SK-N-SH (cell line): Measurements from ENCODE around the gene PFKP. TPM values are rescaled to one million over a fixed set of nuclear protein-coding genes. Genes with fewer than 3 reads are reported as not detected.

ENCODE experiments used
- CTCF ChIA-PET: fragments of 300-600, 350-600 bp; formaldehyde crosslinking; extraction: SDS; loops from one replicate; lab custom pipeline; 2021; lab: Yijun Ruan, JAX
- POLR2A ChIA-PET: fragments of 350-600 bp; sonication (Branson Sonifier 250); formaldehyde crosslinking; extraction: SDS; loops from one replicate; lab custom pipeline; 2020; ENCODE audit warnings: antibody characterized with exemption, inconsistent platforms; lab: Yijun Ruan, JAX
- DNase-seq: peaks from one replicate; pipeline ENCODE4 v3.0.0; 2012
- H2AFZ ChIP-seq: fragments of 200-600 bp; sonication (generic); 2 replicates; pipeline ENCODE4 v1.8.1; 2016; ENCODE audit warnings: antibody characterized with exemption, mild to moderate bottlenecking, low read depth
- H3F3A ChIP-seq: fragments of 200-600 bp; sonication (generic); replicated peaks from 2 replicates; pipeline ENCODE3; 2016; ENCODE audit warnings: antibody characterized with exemption, mild to moderate bottlenecking; ENCODE audit not compliant: insufficient read depth
- H3K27ac ChIP-seq, 2 experiments: fragments of 200-500 bp in 1 of 2; fragments of 200-600 bp in 1 of 2; sonication (Bioruptor generic) in 1 of 2; sonication (generic), shearing (Covaris generic) in 1 of 2; 2 replicates each; pipeline versions ENCODE4 v1.5.1 to v1.6.1; 2014 to 2016; ENCODE audit warnings: low read depth in 2 of 2, inconsistent platforms in 1 of 2, low read length in 1 of 2, mild to moderate bottlenecking in 1 of 2, mixed read lengths in 1 of 2
- H3K27me3 ChIP-seq: fragments of 200-600 bp; sonication (generic), shearing (Covaris generic); 2 replicates; pipeline ENCODE4 v1.6.1; 2016; ENCODE audit warnings: mixed run types; ENCODE audit not compliant: insufficient read depth
- H3K36me3 ChIP-seq, 2 experiments: fragments of 200-500 bp in 1 of 2; fragments of 200-600 bp in 1 of 2; sonication (Bioruptor generic) in 1 of 2; sonication (generic) in 1 of 2; replicated peaks in 1 of 2; 2 replicates each; pipeline versions ENCODE3 to v1.5.1; 2014 to 2016; ENCODE audit warnings: low read length in 1 of 2, mild to moderate bottlenecking in 1 of 2; ENCODE audit not compliant: insufficient read depth in 2 of 2, control insufficient read depth in 1 of 2
- H3K4me1 ChIP-seq, 2 experiments: fragments of 200-500 bp in 1 of 2; fragments of 200-600 bp in 1 of 2; sonication (Bioruptor generic) in 1 of 2; sonication (generic), shearing (Covaris generic) in 1 of 2; 2 replicates each; pipeline versions ENCODE4 v1.5.1 to v1.6.1; 2014 to 2016; ENCODE audit warnings: low read depth in 1 of 2, low read length in 1 of 2, mixed run types in 1 of 2; ENCODE audit not compliant: insufficient read depth in 2 of 2, control insufficient read depth in 1 of 2
- H3K4me2 ChIP-seq: fragments of 200-600 bp; sonication (generic), shearing (Covaris generic); 2 replicates; pipeline ENCODE4 v1.6.1; 2017; ENCODE audit warnings: mixed run types
- H3K4me3 ChIP-seq, 2 experiments: fragments of 200-500 bp in 1 of 2; fragments of 200-600 bp in 1 of 2; sonication (Bioruptor generic) in 1 of 2; sonication (generic), shearing (Covaris generic) in 1 of 2; 2 replicates each; pipeline versions ENCODE4 v1.5.1 to v1.8.1; 2014 to 2016; ENCODE audit warnings: low read depth in 2 of 2, inconsistent platforms in 1 of 2, low read length in 1 of 2, mild to moderate bottlenecking in 1 of 2, mixed read lengths in 1 of 2, moderate library complexity in 1 of 2
- H3K79me2 ChIP-seq: fragments of 200-600 bp; sonication (generic); 2 replicates; pipeline ENCODE4 v1.8.1; 2017; ENCODE audit warnings: mild to moderate bottlenecking; ENCODE audit not compliant: insufficient read depth
- H3K9ac ChIP-seq: fragments of 200-600 bp; sonication (generic); 2 replicates; pipeline ENCODE4 v1.6.1; 2017; ENCODE audit warnings: mixed run types
- H3K9me2 ChIP-seq: fragments of 200-600 bp; sonication (generic); 2 replicates; pipeline ENCODE4 v1.6.1; 2017; ENCODE audit warnings: mixed run types
- H3K9me3 ChIP-seq: fragments of 200-600 bp; sonication (generic); 2 replicates; pipeline ENCODE4 v1.6.1; 2017; ENCODE audit warnings: mixed run types, mild to moderate bottlenecking, moderate library complexity
- H4K20me1 ChIP-seq: fragments of 200-600 bp; sonication (generic); 2 replicates; pipeline ENCODE4 v1.6.1; 2017; ENCODE audit warnings: mild to moderate bottlenecking, mixed run types; ENCODE audit not compliant: insufficient read depth
- EZH2phosphoT487 ChIP-seq: fragments of 200-600 bp; sonication (generic); IDR thresholded peaks from 2 replicates; pipeline ENCODE4 v1.6.1; 2017; ENCODE audit warnings: low read depth, mixed run types, mild to moderate bottlenecking, antibody characterized with exemption, moderate library complexity, borderline replicate concordance
- FOXM1 ChIP-seq: IDR thresholded peaks from 2 replicates; pipeline ENCODE4 v1.4.0; 2012; ENCODE audit warnings: low read depth, mild to moderate bottlenecking
- GABPA ChIP-seq: IDR thresholded peaks from 2 replicates; pipeline ENCODE4 v1.4.0; 2012; ENCODE audit warnings: low read depth, mild to moderate bottlenecking
- GATA2 ChIP-seq: sonication (generic); formaldehyde crosslinking; IDR thresholded peaks from 2 replicates; pipeline ENCODE4 v1.5.0; 2020; ENCODE audit warnings: mild to moderate bottlenecking, missing genetic modification reagents
- MAX ChIP-seq: IDR thresholded peaks from 2 replicates; pipeline ENCODE4 v1.4.0; 2012; ENCODE audit warnings: low read depth
- MEF2A ChIP-seq: IDR thresholded peaks from 2 replicates; pipeline ENCODE4 v1.4.0; 2012; ENCODE audit warnings: low read depth, borderline replicate concordance
- MXI1 ChIP-seq: IDR thresholded peaks from 2 replicates; pipeline ENCODE4 v1.6.1; 2012; ENCODE audit warnings: mild to moderate bottlenecking, low read depth, low read length, improper control_type of control experiment
- NFIC ChIP-seq: IDR thresholded peaks from 2 replicates; pipeline ENCODE4 v1.4.0; 2012; ENCODE audit warnings: borderline replicate concordance
- NRF1 ChIP-seq: IDR thresholded peaks from 2 replicates; pipeline ENCODE4 v1.6.1; 2012; ENCODE audit warnings: low read depth, mild to moderate bottlenecking, low read length
- PBX3 ChIP-seq: IDR thresholded peaks from 2 replicates; pipeline ENCODE4; 2012
- POLR2AphosphoS5 ChIP-seq: IDR thresholded peaks from 2 replicates; pipeline ENCODE4 v1.6.1; 2012; ENCODE audit warnings: low read depth, low read length
- RFX5 ChIP-seq: IDR thresholded peaks from 2 replicates; pipeline ENCODE4 v1.6.1; 2012; ENCODE audit warnings: mild to moderate bottlenecking, improper control_type of control experiment, low read length
- SMC3 ChIP-seq: IDR thresholded peaks from 2 replicates; pipeline ENCODE4 v1.6.1; 2012; ENCODE audit warnings: low read depth, low read length, improper control_type of control experiment
- TAF1 ChIP-seq: IDR thresholded peaks from 2 replicates; pipeline ENCODE4 v1.6.1; 2012; ENCODE audit warnings: low read depth, mild to moderate bottlenecking, low read length, moderate library complexity, borderline replicate concordance
- TCF12 ChIP-seq: IDR thresholded peaks from 2 replicates; pipeline ENCODE4 v1.4.0; 2012
- TEAD4 ChIP-seq: IDR thresholded peaks from 2 replicates; pipeline ENCODE4 v1.4.0; 2012; ENCODE audit warnings: mild to moderate bottlenecking, borderline replicate concordance; ENCODE audit not compliant: insufficient read depth
- USF1 ChIP-seq: IDR thresholded peaks from 2 replicates; pipeline ENCODE4 v1.4.0; 2012; ENCODE audit warnings: low read depth, borderline replicate concordance
- USF2 ChIP-seq: fragments of 150-350 bp; IDR thresholded peaks from 2 replicates; pipeline ENCODE4 v1.6.1; 2017; ENCODE audit warnings: antibody characterized with exemption, low read length, low read depth, borderline replicate concordance
- YY1 ChIP-seq: IDR thresholded peaks from 2 replicates; pipeline ENCODE4 v1.4.0; 2012; ENCODE audit warnings: low read depth, mild to moderate bottlenecking
- ZBTB33 ChIP-seq: IDR thresholded peaks from 2 replicates; pipeline ENCODE4 v1.4.0; 2012; ENCODE audit warnings: low read depth, borderline replicate concordance
- WGBS: methylation state at CpG from one replicate; pipeline ENCODE4 v1.1.6; 2017; ENCODE audit warnings: low lambda C conversion rate; 5-methylcytosine and 5-hydroxymethylcytosine counted together
- polyA plus RNA-seq, 3 experiments: library from polyadenylated mRNA; depleted of rRNA; stranded (reverse); fragments of >200 nt; gene quantifications; 2 replicates each; pipeline ENCODE4 v1.2.3, GENCODE V29; 2012

PFKP gene
- polyA plus RNA-seq, 1 of the 3 experiments (the other 2 are of a cell fraction), result 175 TPM

- ChIA-PET CTCF (interaction anchor here (0.6 kb wide), 1 partner anchor 54 kb away, joined by 3 read pairs; no protein-coding TSS in a partner anchor), POLR2A (no interaction called here)
- H3K4me2 ChIP-seq, result no peak overlapping the region
- no peaks in the 10 kb centered on the region; the same call in 1 of the 2 replicates for H4K20me1 ChIP-seq
- H3K9me2 ChIP-seq, result no peaks in the 10 kb centered on the region
- peaks cover 31% of the 10 kb centered on the region; the same call in 1 of the 2 replicates for H3K79me2 ChIP-seq
- H3K36me3 ChIP-seq, result peaks cover 54 to 68% of the 10 kb centered on the region in 2 experiments
- TF ChIP-seq RFX5 (no peak), ZBTB33 (no peak), TAF1 (no peak), USF2 (no peak), FOXM1 (no peak), MEF2A (no peak), MAX (no peak), TCF12 (no peak), PBX3 (no peak), YY1 (no peak), EZH2phosphoT487 (no peak), POLR2AphosphoS5 (no peak), MXI1 (no peak), GABPA (no peak), TEAD4 (no peak), NRF1 (no peak), NFIC (no peak), GATA2 (no peak), USF1 (no peak), SMC3 (no peak)
- WGBS, result 93% methylated on average over 8 of the region's 8 CpGs
- H3K4me1 ChIP-seq, result peaks cover 0 to 12% of the 10 kb centered on the region in 2 experiments; a peak in 1 of 4 replicates
- no peak overlapping the region for H2AFZ ChIP-seq
- H3K9me3 ChIP-seq, result no peaks in the 10 kb centered on the region
- H3K27ac ChIP-seq, result no peak overlapping the region
- H3K9ac ChIP-seq, result no peak overlapping the region
- no peak overlapping the region for H3K4me3 ChIP-seq
- DNase-seq, result no peak
- no peaks in the 10 kb centered on the region for H3K27me3 ChIP-seq
- peaks cover 4% of the 10 kb centered on the region for H3F3A ChIP-seq
Measured at GRCh38 chr10:3115685-3116084, 48.3 kb downstream of the PFKP start.
